ENCODE results near the gene ARHGAP28. TPM values are rescaled to one million over a fixed set of nuclear protein-coding genes. Genes with fewer than 3 reads are reported as not detected.

Gene ARHGAP28
- not detected for total RNA-seq

GRCh38 chr18:6729247-6730091 lies at the start of gene ARHGAP28:
ARHGAP28 (plus strand) TSS chr18:6729716; CDS start chr18:6729822, 106 bp downstream.

